Activated T-cell treated with anti-CD3 and anti-CD28 coated beads for 4 hours (primary cell): ENCODE data around the gene CITED2.
A peak's percentile ranks its signal among the peaks of the same experiment; 100 is the strongest.
"Not testable (repeated sequence)": the region's sequence is repeated elsewhere in the genome, so short reads cannot be mapped to it uniquely, and the experiment has no call there.

ENCODE experiments used
- DNase-seq: peaks from one replicate; pipeline ENCODE4 v3.0.0-alpha.2; 2020

The CITED2 gene

DNA sequence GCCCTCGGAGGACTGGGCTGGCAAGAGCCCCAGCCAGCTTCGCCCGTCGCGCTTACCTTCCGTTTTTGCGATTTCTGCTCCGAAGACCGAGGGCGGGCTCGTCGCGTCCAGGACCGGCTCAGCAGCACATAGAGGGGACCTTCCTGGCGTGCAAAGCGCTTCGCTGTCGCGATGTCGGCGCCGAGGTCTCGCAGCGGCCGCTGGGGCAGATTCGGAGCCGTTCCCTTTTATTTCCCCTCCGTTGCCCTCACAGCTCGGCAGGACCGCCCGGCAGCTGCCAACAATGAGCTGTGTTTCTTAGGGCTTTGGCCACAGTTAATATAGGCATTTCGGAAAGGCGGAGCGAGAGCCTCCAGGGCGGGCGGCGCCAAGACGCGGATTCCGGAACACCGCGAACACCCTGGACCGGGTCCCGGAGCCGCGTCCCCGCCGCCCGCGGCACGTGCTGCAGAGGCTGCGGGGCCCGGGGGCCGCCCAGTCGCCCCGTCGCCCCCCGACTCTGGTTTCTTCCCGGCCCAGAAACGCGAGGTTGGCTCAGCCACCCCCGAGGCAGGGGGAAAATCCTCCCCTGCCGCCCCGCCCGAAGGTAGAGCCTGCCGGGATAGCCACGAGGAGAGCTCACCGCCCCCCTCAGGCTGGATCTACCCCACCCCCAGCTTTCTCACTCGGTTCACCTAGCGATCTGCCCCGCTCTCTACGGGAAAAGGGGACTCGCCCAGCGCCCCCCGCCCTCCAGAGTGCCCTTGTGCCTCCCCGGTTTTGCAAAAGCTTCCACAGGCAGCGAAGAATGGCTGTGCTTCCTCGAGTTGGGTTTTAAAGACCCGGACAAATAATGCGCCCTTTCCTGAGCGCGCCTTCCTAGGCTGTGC lies at the start of gene CITED2:
TSS of gene CITED2 (minus strand) at position 292 of the 869 bp plus-strand sequence. CDS start 704 bp downstream, outside the sequence.
- peak; percentile 90 for DNase-seq

DNA sequence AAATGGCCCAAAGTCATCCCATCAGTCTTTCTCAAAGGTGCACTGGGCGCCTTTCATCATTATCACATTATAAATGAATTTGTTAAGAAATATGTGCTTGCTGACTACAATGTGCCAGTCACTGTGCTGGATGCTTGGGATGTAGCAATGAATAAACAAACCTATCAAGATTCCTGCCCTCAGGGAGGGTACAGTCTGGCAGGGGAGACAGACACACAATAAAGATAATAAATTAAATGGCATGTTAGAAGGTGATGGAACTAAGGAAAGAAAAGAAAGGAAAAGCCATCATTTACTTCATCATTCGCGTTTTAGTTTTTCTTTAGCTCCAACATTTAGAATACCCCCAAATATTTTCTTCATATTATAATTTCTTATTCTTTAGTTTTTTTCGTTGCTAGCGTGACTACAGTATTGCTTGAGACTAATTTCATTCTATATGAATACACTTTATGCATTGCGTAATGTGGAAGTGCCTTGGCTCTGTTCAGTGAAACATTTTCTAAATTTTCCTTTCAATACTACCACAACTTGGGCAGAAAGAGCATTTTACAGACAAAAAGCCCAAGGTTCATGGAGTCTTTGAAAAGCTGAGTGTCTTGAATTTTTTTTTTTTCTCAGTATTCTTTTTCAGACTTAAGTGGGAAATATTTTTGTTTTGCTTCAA lies 48.7 kb upstream of the CITED2 start:
- DNase-seq, result no peak

DNA sequence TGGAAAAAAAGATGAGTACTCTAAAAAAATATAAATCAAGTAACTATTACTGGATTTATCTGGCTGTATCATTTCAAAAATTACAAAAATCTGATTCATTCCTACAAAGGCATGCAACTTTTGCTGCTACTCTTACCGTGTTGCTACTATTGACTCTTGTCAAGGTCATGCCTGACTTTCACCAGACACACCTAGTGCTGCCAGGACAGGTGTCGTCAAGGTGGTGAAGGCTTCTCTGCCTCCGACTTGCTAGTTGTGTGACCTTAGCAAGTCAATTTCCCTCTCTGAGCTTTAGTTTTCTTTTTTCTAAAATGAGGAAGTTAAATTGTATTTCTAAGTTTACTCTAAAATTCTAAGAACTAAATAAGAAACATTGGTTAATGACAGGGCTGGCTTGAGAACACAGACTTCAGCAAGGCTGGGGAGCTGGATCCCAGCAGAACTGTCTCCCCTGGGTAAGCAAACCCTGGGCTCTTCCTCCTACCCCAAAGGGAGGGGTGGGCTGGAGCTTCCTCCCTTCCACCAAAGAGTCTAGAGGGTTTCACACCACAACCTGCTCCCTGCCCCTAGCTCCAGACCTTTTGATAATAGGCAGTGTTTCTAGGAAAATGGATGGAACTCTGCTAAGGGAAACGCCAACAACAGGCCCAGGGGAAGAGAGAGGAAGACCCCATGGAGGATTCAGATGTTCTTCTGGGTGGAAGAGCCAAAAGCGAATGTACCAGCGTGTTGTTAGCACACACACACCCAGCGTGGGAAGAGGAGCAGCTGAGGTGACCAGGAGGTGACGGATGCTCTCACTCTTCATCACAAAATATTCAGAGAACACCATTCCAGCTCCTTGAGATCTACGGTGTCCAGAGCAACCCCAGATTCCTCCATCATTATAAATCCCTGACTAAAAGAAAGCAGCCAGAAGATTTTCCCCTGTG lies 47.9 kb upstream of the CITED2 start:
- DNase-seq, result no peak

- no peak for DNase-seq
These were observed 44.2 kb upstream of the CITED2 start for GRCh38 chr6:139418481-139419132.

DNA sequence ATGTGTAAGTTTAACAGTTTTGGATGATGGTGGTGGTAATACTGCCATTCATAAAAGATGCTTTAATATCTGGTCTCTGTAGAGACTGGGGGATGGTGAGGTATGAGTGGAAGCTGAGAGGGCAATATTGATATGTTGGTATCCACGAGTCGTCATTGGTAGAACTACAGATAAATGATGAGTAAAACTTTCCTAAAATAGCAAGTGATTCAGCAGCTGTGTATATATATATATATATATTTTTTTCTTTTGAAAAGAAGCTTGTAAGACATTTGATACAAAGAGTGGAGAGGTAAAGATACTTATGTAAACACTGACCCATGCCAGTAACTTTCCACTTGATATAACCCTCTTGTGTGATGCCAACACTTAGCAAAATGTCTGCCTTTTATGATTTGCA lies 41.7 kb upstream of the CITED2 start:
- DNase-seq, result no peak

GRCh38 chr6:139415365-139415764 lies 40.9 kb upstream of the CITED2 start:
- no peak for DNase-seq

DNA sequence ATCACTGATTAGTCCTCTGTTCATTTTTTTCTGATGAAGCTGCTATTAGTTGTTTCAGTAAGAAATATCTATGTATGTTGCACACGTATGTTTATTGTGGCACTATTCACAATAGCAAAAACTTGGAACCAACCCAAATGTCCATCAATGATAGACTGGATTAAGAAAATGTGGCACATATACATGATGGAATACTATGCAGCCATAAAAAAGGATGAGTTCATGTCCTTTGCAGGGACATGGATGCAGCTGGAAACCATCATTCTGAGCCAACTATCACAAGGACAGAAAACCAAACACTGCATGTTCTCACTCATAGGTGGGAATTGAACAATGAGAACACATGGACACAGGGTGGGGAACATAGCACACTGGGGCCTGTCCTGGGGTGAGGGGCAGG lies 37.7 kb upstream of the CITED2 start:
- not testable (repeated sequence) for DNase-seq

GRCh38 chr6:139409026-139409425 lies 34.6 kb upstream of the CITED2 start:
- no peak for DNase-seq

- DNase-seq, result no peak
These were observed 33.3 kb upstream of the CITED2 start for GRCh38 chr6:139407718-139408222.

DNA sequence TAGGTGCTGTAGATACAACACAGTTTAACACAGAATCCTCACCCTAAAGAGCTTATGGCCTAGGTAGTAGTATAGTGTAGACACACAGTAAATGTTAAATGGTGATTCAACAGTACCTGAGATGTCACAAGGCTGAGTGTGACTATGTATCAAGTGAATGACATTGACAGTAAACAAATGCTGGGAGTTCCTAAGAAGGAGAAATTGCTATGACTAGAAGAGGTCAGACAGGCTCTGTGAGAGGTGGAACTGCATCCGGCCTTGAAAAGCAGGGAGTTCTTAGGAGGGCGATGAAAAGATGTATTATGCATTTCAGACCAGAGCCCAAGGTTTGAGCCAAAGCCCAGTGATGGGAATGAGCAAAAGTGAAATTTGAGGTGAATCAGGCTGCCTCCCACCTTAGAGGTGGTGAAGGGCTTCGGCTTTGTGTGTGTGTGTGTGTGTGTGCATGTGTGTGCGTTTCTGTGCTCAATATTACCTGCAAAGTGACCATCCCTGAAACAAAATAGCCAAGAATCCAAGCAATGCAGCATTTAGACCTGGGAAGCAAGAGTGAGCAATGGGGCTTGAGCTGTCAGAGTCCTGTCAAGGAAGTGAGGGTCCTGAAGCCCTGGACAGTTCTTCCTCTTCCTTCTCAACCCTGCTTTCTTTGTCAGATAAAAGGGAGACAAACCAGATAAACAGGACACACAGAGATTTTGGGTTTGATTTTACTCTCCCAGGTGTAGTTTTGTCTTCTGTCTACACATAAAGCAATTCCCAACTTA lies 32.3 kb upstream of the CITED2 start:
- no peak for DNase-seq

GRCh38 chr6:139402876-139403386 lies 28.5 kb upstream of the CITED2 start:
- no peak for DNase-seq

GRCh38 chr6:139398658-139399057 lies 24.2 kb upstream of the CITED2 start:
- DNase-seq, result no peak

DNA sequence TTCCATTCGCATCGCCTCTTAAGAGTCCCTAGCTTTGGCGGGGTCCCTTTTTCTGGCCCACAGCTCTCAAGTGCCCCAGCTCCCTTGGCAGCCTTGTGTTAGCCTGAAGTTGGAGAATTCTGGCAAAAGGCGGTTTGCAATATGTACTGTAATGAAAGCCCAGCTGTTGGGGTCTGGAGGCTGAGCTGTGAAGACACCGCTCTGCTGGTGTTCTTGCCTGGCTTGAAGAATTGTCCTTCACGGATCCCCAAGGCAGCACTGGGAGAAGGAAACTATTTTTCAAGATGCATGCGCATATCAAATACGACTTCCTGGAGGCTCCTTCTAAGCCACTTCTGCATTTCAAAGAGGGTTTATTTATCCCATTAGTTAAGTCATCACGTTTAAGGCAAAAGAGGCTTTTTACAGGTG lies 21.4 kb upstream of the CITED2 start:
- DNase-seq, result no peak

DNA sequence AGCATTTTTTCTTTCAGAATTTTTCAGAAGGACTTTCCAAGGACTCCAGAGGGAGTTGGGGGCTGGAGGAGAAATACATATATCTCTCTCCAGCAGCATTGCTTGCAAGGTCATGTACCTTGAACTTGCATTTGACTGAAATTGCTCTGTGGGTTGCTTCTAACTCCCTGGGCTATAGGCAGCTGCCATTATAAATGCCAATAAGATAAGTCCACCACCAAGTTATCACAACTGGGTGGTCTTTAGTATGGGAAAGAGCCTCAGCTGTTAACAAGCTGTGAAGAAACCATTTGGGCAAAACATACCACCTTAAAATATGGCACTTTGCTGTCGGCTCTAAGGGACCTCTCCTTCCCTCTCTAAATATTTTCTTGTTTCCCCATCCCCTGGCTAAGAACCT lies 20.9 kb upstream of the CITED2 start:
- no peak for DNase-seq

GRCh38 chr6:139394027-139394649 lies 19.7 kb upstream of the CITED2 start:
- DNase-seq, result no peak

DNA sequence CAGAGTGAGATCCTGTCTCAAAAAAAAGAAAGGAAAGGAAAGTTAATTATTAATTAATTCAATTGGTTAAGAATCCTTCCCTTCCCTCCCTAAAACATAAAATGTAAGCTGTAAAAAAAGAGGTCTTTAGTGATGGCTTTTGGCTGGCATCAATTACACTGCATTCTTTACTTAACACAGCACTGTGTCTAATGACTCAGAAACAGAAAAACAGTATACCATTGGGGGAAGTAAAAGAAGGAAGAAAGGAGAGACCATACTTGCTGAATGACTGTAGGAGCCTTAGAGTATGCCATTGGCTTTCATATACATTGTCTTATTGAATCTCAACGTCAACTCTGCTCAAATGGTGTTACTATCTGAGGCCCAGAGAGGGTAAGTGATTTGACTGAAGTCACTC lies 18.3 kb upstream of the CITED2 start:
- no peak for DNase-seq

- DNase-seq, result no peak
These were observed 17.3 kb upstream of the CITED2 start for GRCh38 chr6:139391709-139392108.

DNA sequence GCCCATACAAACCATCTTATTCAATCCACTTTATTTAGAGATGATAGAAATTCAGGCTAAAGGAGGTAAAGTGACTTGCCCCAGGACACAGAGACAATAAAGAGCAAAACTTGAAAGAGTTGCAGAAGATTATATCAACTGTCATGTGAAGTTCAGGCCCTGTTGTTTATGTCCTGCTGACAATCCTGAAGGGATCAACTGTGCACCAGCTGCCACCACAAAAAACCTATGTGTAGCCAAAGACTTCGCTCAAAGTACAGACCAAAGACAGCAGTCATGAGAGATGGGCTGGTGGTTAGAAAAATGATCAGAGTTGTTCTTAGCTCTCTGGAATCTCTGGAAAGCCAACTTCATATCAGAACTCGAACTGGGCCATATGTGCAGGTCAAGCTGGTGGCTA lies 16.0 kb upstream of the CITED2 start:
- no peak for DNase-seq

- DNase-seq, result no peak
These were observed 13.9 kb upstream of the CITED2 start for GRCh38 chr6:139388384-139388783.

DNA sequence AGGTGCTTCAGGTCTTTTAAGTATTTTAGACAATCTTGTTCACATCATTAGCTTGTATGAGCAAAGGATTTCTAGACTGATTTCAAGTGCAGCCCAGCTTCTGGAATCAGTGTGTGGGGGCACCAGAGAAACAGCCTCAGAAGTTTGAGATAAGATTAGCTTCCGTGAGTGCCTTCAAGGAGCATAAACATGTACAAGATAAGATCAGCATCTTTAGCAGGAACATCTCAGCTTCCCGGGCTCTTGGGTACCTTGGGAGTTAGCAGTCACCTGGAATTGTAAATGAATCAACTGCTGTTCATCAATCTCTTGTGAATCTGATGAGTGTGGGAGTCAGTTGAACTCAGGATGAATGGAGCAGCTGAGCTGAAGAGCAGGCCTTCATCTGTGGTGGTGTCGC lies 12.0 kb upstream of the CITED2 start:
- DNase-seq, result no peak
